Neural crest cell (in vitro differentiated cells): ENCODE results near the gene WDR82. TPM values are rescaled to one million over a fixed set of nuclear protein-coding genes. Genes with fewer than 3 reads are reported as not detected.

ENCODE experiments used
- DNase-seq: peaks from one replicate; pipeline ENCODE4 v3.0.0; 2021; ENCODE audit warnings: low read depth, mixed read lengths, low spot score
- H3K27ac Mint-ChIP-seq: one replicate; pipeline ENCODE4 v1.8.0; 2021; ENCODE audit warnings: mild to moderate bottlenecking, mixed read lengths; ENCODE audit not compliant: unreplicated experiment
- H3K27me3 Mint-ChIP-seq: 2 replicates; pipeline ENCODE4 v1.8.0; 2021; ENCODE audit warnings: low read depth, mild to moderate bottlenecking, mixed read lengths
- H3K36me3 Mint-ChIP-seq: 2 replicates; pipeline ENCODE4 v1.8.0; 2021; ENCODE audit warnings: low read depth, mild to moderate bottlenecking, mixed read lengths
- H3K4me1 Mint-ChIP-seq: 2 replicates; pipeline ENCODE4 v1.8.0; 2021; ENCODE audit warnings: mixed read lengths
- H3K4me3 Mint-ChIP-seq: one replicate; pipeline ENCODE4 v1.8.0; 2021; ENCODE audit warnings: mild to moderate bottlenecking, mixed read lengths
- H3K9me3 Mint-ChIP-seq: 2 replicates; pipeline ENCODE4 v1.8.0; 2021; ENCODE audit warnings: mixed read lengths
- CTCF ChIP-seq: fragments of 200-600 bp; sonication (generic); conservative IDR thresholded peaks from 2 replicates; pipeline ENCODE4 v1.5.0; 2021; ENCODE audit warnings: antibody characterized with exemption, mild to moderate bottlenecking
- total RNA-seq: library from RNA; stranded (reverse); gene quantifications from 2 replicates; pipeline ENCODE4 v1.2.1, GENCODE V29; 2021

WDR82 gene
- total RNA-seq, 1 donor from 2014 or later, result 114 TPM

GRCh38 chr3:52238193-52238760 lies 40.2 kb downstream of the WDR82 start:
- Mint-ChIP-seq H3K27ac (peak overlapping the region; percentile 57), H3K36me3 (no peaks in the 10 kb centered on the region), H3K4me3 (peak overlapping the region; percentile 97), H3K9me3 (peaks cover under 1% of the 10 kb centered on the region), H3K4me1 (peaks cover 27% of the 10 kb centered on the region), H3K27me3 (peaks cover 6% of the 10 kb centered on the region)
- DNase-seq, result no peak
- no peak for TF ChIP-seq CTCF

GRCh38 chr3:52237657-52238172 lies 40.7 kb downstream of the WDR82 start:
- DNase-seq, result no peak
- Mint-ChIP-seq H3K36me3 (no peaks in the 10 kb centered on the region), H3K27me3 (peaks cover 2% of the 10 kb centered on the region), H3K9me3 (no peaks in the 10 kb centered on the region), H3K4me1 (peaks cover 27% of the 10 kb centered on the region), H3K27ac (no peak overlapping the region), H3K4me3 (peak overlapping the region; percentile 97)
- TF ChIP-seq CTCF, result no peak

- H3K27ac Mint-ChIP-seq, result no peak overlapping the region
- peak overlapping the region; percentile 34 for H3K4me3 Mint-ChIP-seq
- H3K4me1 Mint-ChIP-seq, result peaks cover 27% of the 10 kb centered on the region
- no peak for DNase-seq
- H3K9me3 Mint-ChIP-seq, result no peaks in the 10 kb centered on the region
- H3K27me3 Mint-ChIP-seq, result peaks cover 2% of the 10 kb centered on the region
- no peaks in the 10 kb centered on the region for H3K36me3 Mint-ChIP-seq
- no peak for TF ChIP-seq CTCF
These were observed 41.3 kb downstream of the WDR82 start for GRCh38 chr3:52237006-52237656.

GRCh38 chr3:52236424-52236886 lies 42.0 kb downstream of the WDR82 start:
- H3K4me1 Mint-ChIP-seq, result peaks cover 27% of the 10 kb centered on the region
- no peaks in the 10 kb centered on the region for H3K36me3 Mint-ChIP-seq
- no peak for DNase-seq
- TF ChIP-seq CTCF, result no peak
- H3K27me3 Mint-ChIP-seq, result peaks cover 2% of the 10 kb centered on the region
- no peak overlapping the region for H3K27ac Mint-ChIP-seq
- no peak overlapping the region for H3K4me3 Mint-ChIP-seq
- no peaks in the 10 kb centered on the region for H3K9me3 Mint-ChIP-seq

- Mint-ChIP-seq H3K36me3 (no peaks in the 10 kb centered on the region), H3K4me1 (peaks cover 14% of the 10 kb centered on the region), H3K27me3 (peaks cover 2% of the 10 kb centered on the region), H3K4me3 (no peak overlapping the region), H3K27ac (peak overlapping the region; percentile 19), H3K9me3 (no peaks in the 10 kb centered on the region)
- no peak for TF ChIP-seq CTCF
- no peak for DNase-seq
These were observed 43.7 kb downstream of the WDR82 start for GRCh38 chr3:52234516-52235447.
